DMS114 treated with DMSO at 0.1 percent for 48 hours (cell line): ENCODE results near the gene TRAF3.

ENCODE experiments used
- DNase-seq: peaks from one replicate; lab custom pipeline; 2025; ENCODE audit not compliant: unreplicated experiment; lab: John Stamatoyannopoulos, UW

TRAF3 gene

GRCh38 chr14:102777711-102778337, 575 bp downstream of the TRAF3 start:
- DNase-seq = no peak

DNA sequence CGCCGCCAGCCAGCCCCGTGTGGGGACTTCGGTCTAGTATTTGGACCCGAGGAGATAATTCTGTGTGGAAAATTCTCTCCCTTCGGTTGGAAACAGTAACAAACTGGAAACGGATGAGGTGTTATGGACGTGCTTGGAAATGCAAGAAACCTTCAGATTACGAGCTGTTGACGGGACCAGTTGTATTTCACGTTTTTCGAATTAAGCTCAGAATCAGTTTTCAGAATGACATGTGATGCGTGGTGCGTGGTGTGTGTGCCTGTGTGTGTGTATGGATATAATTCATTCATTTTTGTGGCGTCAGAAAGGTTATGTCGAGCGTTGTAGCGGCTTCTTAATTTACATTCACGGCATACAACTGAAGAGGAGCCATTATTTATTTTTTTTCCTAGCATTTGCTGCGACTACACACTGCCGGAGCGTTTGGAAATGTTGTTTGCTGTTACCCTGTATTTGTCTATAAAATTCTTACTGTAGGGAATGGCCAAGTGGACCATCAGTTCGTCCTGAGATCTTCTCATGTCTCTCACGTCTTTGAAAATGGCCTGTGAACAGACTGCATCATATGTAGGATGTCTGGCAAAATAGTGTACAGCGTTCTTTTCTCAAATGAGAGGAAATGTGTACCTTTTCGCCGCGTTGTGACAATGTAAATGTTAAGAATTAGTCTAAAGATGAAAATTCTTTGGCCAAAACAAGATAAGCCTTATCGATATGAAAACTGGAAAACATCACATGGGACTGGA, 1.3 kb downstream of the TRAF3 start:
- DNase-seq = no peak

DNA sequence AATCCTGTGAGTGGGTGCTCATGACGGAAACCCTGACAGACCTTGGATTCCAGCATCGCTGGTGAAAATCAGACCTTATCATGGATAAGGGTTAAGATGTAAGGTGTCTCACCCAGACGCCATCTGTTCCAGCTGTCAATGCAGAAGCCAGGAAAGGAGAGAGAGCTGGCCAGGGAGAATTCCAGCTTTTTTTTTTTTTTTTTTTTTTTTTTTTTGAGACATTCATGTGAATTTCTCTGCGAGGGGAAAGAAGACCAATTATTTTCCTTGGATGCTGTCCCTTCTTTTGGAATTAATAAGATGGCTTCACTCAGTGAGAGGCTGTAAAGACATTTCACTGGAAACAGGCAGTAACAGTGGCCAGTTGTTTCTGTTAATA, 1.8 kb downstream of the TRAF3 start:
- DNase-seq = no peak

GRCh38 chr14:102779574-102780315, 2.5 kb downstream of the TRAF3 start:
- DNase-seq = no peak

DNA sequence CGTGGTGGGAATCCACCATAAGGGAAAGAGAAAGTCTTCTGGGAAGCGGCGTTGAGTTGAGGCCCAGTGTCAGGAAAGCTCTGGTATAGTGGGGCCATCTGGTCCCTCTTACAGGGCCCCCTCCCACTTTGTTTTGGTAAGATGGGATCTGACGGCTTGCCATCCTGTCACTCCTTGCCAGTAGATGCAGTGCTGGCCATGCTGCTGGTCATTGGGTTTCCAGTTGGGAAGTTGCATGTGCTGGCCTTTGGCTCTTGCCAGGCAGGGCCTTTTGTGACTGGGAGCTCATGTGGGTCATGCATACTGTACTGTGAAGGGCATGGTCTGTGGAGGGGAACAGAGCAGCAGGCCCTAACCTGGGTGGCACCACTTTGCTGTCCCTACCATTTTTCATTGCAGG, 3.8 kb downstream of the TRAF3 start:
- DNase-seq = no peak

GRCh38 chr14:102782974-102783373, 5.7 kb downstream of the TRAF3 start:
- no peak for DNase-seq

DNA sequence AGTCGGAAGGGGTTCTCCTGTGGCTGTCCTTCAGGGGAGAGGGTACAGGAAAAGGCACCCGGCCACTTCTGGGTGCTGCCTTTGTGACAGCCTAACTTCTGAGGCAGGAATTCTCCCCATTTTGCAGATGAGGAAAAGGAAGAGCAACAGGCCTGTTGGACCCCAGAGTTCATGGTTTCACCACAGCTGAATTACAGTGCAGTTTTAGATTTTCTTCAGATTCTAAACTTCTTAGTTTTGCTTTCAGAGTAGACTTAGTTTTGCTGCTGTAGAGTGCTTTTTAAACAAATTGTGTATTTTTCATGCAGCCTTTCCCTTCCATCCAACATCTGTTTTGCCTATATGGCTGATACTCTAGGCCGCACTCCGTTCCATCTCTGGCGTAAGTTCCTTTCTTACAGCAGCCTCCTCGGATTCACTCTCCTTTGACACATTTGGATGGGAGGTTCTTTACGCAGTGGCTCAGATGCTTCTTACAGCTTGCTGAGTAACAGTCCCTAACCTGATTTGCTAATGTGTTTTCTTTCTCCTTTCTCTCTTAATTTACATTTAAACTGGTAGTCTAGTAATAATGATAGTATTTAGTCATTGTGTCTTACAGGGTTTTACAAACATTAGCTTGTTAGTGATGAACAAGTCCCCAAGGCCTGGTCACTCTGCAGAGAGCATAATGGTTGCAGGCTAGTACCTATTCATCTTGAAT, 7.8 kb downstream of the TRAF3 start:
- DNase-seq = no peak

DNA sequence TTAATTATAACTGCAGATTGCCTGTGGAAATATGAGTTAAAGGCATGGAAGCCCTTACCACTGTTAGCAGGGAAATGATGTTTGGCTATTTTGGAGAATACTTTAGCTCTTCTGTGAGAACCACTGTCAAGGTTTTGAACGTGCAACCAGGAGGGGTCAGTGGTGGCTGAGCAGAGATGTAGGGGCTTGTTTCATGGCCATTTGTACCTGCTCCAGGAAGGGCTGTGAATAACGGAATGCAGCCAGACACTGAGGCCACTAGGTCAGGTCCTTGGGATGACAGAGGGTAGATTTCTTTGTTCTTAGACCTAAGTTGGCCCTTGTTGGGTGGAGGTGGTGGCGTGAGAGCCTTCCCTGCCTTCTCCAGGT, 8.3 kb downstream of the TRAF3 start:
- no peak for DNase-seq

GRCh38 chr14:102786768-102787167, 9.5 kb downstream of the TRAF3 start:
- no peak for DNase-seq

DNA sequence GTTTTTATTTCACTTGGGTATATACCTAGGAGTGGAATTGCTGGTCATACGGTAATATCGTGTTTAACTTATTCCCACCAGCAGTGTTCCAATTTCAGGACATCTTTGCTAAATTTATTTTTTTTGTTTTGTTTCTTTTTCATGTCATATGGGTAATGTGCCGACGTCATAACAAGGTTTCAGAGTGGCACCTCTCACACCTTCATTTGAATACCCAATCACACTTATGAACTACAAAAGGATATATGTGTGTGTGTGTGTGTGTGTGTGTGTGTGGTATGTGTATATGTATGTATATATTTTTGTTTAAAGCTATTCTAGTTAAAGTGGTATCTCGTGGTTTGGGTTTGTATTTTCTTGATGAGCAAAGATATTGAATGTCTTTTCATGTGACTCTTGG, 12.1 kb downstream of the TRAF3 start:
- no peak for DNase-seq

GRCh38 chr14:102793531-102794328, 16.5 kb downstream of the TRAF3 start:
- no peak for DNase-seq

DNA sequence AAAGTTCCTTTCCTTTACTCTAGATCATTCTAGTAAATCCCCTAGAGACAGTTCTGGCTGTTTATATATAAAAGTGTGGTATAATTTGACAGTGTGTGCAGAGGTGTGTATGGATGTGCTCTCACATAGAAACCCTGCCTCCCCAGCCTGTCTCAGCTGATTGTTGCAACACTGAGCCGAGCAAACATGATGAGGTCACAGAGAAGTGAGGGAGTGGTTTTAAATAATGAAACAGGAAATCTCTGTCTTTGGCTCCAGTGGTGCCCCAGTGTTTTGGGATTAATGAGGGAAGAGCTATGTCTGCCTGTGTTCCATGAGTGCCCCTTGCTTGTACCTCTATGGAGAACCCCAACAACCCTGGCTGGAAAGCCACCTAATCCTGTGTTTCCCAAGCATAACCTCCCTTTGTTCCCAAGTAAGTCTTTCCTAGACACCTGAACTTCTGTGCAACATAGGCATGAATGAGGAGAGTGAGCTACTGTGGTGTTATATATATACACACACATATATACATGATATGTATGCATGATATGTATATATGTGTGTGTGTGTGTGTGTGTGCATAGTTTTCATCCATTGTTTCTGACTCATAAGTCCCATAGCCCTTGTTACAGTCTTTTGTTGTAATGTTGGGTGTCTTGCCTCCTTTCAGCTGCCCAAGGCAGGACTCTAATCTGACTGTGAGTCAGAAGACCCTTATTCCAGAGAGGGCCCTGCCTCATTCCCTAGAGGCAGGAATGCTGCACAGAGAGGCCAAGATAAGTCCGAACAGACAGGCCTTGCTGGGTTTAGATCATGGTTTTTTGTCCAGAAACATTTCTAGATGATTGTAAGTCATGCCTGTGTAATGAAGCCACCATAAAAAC, 18.0 kb downstream of the TRAF3 start:
- no peak for DNase-seq

DNA sequence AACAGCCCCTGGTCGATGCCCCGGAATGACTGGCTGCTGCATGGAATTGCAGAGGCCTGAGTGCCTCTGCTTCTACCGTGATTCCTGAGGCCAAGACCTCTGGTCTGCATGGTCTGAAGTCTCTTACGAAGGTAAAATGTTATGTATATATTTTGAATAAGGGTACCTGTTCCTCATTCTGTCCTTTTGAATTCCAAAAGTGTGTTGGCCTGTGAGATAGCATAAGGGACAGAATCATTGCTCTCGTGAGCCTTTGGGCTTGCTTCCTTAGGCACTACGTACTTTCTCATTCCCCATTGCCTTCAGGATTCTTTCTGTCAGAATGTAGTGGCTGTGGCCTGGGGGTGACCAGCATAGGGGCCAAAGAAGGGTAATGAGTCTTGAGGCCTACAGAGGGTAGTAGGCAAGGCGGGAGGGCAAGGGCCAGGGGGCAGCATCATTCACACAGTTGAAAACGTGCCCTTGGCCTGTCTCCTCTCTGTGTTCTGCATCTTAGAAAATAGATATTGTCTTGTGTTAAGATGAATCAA, 19.5 kb downstream of the TRAF3 start:
- no peak for DNase-seq

DNA sequence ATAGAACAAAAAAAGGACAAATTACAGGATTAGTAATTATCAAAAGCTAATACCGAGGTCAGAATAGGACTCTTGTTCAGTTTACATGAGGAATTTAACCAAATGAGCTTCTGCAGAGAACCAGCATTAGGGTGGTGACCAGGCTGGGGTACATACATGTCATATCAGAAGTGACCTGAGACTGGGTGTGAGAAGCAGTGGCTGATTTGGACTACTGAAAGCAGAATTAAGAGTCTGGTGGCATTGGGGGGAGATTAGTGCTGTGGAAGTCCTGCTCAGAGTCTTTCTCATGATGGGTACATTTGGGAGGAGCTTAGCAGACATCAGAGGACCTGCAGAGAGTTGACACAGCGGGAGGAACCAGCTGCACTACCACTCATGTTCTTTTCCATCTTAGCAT, 21.7 kb downstream of the TRAF3 start:
- no peak for DNase-seq

- no peak for DNase-seq
Measured at GRCh38 chr14:102799684-102800562, 22.7 kb downstream of the TRAF3 start.

DNA sequence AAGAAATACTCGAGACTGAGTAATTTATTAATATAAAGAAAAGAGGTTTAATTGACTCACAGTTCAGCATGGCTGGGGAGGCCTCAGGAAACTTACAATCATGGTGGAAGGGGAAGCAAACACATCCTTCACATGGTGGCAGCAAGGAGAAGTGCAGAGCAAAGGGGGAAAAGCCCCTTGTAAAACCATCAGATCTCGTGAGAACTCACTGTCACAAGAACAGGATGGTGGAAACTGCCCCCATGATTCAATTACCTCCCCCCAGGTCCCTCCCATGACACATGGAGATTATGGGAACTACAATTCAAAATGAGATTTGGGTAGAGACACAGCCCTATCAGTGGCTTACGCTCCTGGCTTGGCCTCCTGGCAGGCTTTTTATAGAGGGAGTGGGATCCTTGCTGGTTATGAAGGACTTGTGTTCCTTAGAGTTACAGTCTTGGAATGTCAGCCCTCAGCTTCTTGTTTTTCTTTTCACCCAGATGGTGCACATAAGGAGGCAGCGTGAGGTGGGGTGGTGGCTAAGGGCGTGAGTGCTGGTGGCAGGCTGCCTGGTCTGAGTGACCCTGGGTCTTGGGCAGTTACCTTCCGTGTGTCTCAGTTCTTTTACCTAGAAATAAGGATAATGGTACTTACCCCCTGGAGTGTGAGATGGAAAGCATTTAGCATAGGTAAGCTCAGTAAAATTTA, 25.7 kb downstream of the TRAF3 start:
- no peak for DNase-seq

DNA sequence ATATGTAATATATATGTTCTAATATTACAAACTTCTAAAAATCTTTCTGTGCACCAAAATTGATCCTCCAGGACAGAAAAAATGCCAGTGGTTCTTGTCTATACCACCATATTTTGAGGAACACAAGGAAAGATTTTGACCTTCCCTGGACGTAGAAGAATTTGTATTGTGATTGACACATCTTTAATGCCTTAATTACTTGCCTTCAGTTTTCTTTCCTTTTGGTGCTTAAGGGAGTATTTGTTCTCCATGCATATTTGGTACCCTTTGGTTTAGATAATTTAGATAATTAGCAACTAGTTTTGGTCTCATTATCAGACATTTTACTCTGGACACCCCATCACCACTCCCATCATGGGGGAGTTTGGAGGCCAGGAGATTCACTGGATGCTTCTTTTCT, 27.6 kb downstream of the TRAF3 start:
- DNase-seq = no peak

DNA sequence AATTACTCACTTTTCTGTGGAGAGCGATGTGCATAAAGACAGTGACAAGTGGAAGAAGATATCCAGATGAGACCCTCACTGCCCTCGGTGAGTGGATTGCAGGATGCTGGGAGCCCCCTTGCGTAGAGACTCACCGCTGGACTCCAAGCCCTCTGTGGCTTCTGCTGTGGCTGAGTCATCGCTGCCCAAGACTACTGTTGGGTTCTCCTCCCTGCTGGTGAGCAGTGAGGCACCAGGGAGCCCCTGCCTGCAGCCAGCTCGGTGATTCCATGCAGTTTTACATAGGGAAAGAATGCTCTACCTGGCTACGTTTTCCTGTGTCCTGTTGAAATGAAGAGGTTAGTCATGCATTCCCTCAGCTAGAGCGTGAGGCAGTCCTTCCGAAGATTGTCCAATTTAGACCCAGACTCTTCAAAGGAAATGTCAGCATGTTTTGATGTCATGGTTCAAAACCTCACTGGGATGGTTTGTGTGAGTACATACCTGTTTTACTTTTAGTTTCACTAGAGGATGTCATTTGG, 28.2 kb downstream of the TRAF3 start:
- DNase-seq = no peak
